Posterior cingulate gyrus (tissue), 11 donors: Measurements from ENCODE around the gene KCNJ18.
"Not testable (repeated sequence)": the region's sequence is repeated elsewhere in the genome, so short reads cannot be mapped to it uniquely, and the experiment has no call there.

Experiments used
- DNase-seq, 10 donors: peaks; one replicate each; pipeline versions ENCODE4 v3.0.0 to v3.0.0-alpha.2; 2020 to 2021; ENCODE audit warnings: mixed read lengths in 3 of 10
- intact Hi-C: fragments of 100-400 bp; cut with DNase I; formaldehyde crosslinking; loops from one replicate; pipeline ENCODE4 v1.15.1; 2023

KCNJ18 gene

DNA sequence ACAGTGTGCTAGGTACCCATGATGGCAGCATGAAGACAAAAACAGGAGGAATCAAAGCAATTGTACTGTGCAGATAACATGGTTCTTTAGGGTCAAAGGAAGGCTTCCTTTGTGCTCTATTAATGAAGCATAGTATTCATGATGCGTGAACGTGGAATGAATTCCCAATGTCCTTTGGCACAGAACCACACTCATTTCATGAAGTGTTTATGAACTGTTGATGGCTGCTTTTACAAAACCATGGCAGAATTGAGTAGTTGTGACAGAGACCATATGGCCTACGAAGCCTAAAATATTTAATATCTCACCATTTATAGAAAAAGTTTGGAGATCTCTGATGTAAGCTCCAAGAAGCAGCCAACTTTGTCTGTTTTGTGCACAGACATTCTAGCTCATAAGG lies 22.4 kb downstream of the KCNJ18 start:
- intact Hi-C loops = not testable (repeated sequence)

DNA sequence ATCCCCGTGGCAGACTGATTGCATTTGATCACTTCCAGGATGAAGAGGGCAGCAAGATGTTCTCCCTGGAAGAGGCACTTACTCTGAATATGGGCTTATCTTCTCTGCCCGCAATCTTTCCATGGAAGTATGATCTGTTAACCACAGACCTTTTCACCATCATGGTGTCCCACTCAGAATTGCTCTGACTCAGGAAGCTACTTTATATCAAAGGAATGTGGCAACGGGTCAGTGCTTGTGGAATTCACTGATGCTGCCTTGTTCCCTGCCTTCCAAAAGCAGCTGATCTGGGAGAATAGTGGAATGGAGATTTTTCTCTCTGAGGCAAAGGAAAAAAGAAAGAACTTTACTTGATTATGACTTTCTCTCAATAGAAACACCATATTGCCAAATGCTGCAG lies 23.6 kb downstream of the KCNJ18 start:
- intact Hi-C loops, DNase-seq: not testable (repeated sequence)

More for the DNA sequence above, 22.4 kb downstream of the KCNJ18 start:
- DNase-seq = not testable (repeated sequence)

- intact Hi-C loops = not testable (repeated sequence)
These were observed 26.6 kb downstream of the KCNJ18 start for GRCh38 chr17:21718971-21719370.

GRCh38 chr17:21719511-21720226 lies 27.3 kb downstream of the KCNJ18 start:
- intact Hi-C loops = not testable (repeated sequence)
- peak in 2 of 10 donors; percentile 55 to 76 for DNase-seq

More at GRCh38 chr17:21718971-21719370, 26.6 kb downstream of the KCNJ18 start:
- peak in 1 of 10 donors; percentile 45 for DNase-seq

- intact Hi-C loops = not testable (repeated sequence)
- peak in 2 of 10 donors; percentile 68 to 76 for DNase-seq
These were observed 28.2 kb downstream of the KCNJ18 start for GRCh38 chr17:21720566-21720965.

DNA sequence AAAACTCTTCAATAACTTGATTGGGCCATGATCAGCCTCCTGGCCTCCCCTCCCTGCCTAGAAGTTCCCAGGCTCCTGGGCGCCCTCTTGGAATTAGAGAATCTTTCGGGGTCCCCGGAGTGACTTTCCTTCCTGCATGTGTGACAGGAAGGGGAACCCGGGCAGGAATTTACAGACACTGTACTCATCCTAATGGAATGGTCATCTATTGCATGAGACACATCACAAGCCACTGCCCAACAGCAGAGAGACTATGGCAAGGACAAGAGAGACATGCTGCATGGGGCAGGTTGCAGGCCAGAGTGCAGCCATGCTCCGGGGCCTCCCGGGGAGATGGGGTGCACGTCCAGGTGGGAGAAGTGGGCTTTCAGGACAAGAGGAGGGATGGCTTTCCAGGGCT lies 29.9 kb downstream of the KCNJ18 start:
- DNase-seq = peak in 2 of 10 donors; percentile 43 to 55
- intact Hi-C loops = not testable (repeated sequence)

DNA sequence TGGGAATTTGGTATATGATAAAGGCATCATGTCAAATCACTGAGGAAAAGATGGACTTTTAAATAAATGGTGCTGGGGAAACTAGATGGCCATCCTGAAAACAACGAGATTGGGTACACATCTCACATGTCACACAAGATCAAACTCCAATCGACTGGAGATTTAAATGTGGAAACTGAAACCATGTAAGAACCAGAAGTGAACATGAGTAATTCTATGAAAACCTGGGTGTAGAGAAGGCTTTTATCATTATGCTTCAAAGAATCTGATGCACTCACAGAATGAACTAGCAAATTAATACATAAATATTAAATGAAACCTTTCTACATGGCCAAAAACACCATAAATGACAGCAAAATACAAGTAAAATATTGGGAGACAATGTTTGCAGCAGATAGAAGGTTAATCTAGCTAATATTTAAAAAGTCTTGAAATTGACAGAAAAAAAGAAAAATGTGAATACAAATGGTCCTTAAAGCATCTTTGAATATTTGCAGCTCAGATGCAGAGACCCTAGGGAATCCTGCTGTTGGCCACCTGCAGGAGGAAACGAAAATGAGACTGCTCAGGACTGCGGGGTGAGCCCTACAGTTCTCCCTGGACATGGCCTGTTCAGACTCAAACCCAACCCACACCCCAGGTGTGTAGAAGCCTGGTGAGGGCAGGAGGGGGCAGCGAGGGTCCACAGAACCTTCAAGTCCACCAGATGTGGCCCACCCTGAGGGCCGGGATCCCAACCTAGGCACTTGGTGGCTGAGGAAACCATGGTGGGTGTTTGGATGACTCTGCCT lies 32.1 kb downstream of the KCNJ18 start:
- DNase-seq = peak in 1 of 10 donors; percentile 42

DNA sequence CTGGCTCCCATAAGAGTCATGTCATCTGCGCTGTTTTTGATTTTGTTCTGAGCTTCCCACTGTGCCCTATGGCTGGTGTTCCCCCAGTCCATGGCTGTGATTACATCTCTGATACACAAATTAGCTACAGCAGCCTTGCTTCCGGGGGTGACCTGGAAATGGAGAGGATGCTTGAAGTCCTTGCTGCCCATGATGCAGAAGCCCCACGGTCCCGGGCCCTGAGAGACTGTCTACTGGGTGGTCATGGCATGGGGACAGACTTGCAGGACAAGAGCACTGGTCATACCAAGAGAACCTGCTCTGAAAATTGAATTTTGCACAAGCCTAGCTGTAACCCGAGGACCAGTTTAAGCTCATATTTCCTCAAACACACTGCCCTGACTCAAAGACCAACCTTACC lies 38.8 kb downstream of the KCNJ18 start:
- intact Hi-C loops = not testable (repeated sequence)
- peak in 2 of 10 donors; percentile 19 to 61 for DNase-seq

More for the DNA sequence above, 32.1 kb downstream of the KCNJ18 start:
- intact Hi-C loops = not testable (repeated sequence)

- intact Hi-C loops = not testable (repeated sequence)
- peak in 2 of 10 donors; percentile 19 to 52 for DNase-seq
These were observed 41.6 kb downstream of the KCNJ18 start for GRCh38 chr17:21733931-21734330.

DNA sequence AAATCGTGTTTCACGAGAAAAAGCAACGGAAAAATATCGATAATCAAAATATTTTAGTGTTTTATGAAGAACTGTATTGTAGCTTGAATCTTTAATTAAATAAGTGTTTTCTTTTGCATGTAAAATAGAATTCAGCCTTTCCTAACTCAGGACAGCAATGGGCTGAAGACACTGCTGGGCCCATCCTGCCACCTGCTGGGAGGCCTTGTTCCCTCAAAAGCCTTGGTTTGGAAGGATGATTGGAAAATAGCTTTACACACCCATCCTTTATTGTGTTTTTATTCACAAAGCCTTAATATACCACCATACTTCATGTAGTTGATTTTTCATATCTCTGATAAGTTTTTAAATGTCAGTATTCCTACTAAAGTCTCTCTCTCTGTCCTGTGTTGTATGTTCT lies 43.5 kb downstream of the KCNJ18 start:
- DNase-seq, intact Hi-C loops: not testable (repeated sequence)

DNA sequence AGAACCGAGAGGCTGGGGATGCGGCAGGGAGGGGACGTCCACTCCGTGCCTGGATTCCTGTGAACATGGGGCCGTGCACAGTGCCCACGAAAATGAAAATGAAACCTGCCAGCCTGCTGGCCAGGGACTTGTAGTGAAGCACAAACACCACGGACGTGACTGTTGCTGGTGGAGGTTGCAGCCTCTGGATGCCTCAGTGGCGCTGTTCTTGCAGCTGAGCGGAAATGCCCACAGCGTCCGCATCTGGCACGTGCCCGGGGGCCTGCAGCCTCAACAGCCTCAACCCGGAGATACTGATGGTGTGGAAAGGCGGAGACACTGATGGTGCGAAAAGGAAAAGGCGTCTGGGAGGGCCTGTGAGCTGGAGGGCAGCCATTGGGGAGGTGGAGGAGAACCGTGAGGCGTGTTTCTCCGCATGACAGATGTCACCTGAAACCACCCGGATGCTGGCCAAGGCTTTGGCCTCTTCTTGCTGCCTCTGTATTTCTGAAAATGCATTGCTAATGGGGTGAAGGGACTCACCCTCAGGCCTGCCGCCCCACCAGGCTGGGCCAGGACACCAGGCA lies 44.8 kb downstream of the KCNJ18 start:
- peak in 2 of 10 donors; percentile 59 to 66 for DNase-seq

DNA sequence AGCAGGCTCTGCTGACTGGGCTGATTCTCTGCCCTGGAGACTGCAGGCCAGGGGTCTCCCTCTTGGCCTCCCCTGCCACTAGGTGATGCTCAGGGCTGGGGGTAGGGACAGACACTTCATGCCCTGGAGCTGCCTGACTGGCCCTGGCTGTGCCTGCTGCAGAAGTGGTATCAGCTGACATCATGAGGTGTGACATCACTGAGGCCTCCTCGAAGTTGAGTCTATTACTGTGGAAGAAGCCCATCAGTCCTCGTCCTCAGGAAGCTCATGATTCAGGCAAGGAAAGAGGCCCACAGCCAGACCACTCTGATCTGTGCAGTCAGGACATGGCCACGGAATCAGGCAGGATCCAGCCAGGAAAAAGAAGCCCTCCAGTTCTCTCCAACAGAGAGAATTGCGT lies 45.9 kb downstream of the KCNJ18 start:
- peak in 2 of 10 donors; percentile 2 to 25 for DNase-seq
- intact Hi-C loops = not testable (repeated sequence)

More for the DNA sequence above, 44.8 kb downstream of the KCNJ18 start:
- intact Hi-C loops = not testable (repeated sequence)

DNA sequence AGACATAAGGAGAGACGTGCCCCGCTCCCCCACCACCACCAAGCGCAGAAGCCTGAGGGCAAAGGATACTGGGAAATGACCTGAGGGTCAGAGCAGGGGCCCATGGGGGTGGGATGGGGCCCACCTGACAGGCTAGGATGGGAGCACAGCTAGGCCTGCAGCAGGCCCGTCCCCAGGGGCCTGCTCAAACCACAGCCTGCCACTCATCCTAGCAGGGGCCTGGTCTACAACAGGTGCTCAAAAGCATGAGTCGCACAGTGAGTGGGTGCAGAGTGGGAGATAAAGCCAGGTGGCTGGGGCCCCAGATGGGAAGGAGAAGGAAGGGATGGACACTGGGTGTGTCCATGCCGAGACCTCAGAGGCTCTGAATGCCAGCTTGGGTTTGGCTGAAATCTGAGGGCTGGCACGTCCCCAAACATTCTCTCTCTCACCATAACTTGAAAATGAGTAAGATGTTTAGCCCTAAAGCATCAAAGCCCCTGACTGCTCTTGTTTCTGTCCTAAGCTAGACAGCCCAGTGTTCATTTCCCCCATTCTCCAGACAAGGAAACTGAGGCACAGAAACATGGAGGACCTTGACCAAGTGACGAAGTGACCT lies 46.7 kb downstream of the KCNJ18 start:
- DNase-seq = peak in 1 of 10 donors; percentile 12
- intact Hi-C loops = not testable (repeated sequence)

DNA sequence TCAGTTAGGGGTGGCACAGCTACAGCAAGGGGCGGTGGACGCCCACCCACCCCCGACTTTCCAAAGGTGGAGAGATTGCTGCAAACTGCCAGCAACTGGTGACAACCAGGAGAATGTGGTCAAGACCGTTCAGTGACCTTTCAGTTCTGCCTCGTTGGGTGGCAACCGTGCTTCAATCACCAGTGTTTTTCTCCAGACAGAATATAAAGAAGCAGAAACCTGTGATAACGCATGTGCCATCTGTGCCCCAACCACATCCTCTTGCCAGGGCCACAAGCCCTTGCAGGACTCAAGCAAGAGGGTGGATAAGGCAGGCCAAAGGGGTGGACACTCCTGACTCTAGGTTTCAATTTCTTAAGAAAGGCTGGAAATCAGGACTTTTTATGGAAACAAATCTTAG lies 47.2 kb downstream of the KCNJ18 start:
- DNase-seq = peak in 1 of 10 donors; percentile 11
- intact Hi-C loops = not testable (repeated sequence)

DNA sequence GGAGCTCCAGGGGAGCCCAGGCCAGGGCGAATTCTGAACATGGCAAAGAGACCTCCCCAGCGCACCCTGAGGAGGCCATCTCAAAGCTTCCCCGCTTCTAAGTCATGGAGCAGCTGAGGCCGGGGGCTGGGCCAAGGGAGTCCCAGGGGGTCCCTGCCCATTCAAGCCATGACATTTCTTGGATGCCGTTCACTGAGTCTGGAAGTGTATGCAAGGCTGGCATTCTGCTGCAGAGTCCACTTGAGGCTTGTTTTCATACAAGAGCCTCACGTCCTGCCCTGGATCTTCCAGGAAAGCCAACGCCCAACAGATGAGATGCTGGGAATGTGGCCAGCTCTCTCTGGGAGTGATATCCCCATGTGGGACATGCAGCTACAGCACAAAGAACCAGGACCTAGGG lies 48.5 kb downstream of the KCNJ18 start:
- DNase-seq = peak in 2 of 10 donors; percentile 70 to 82
- intact Hi-C loops = not testable (repeated sequence)

DNA sequence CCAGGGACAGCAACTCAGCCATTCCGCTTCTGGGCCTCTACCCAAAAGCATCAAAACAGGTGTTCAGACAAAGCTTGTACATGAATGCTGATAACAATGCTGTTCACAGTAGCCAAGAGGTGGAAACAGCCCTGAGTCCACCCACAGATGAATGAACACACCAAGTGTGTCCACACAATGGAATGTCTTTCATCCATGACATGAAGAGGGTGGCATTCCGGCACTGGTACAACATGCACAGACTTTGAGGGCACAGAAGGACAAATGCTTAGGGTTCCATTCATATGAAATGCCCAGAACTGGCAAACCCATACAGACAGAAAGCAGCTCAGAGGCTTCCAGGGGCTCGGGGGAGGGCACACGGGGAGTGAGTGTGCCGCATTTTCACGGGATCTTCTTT lies 49.2 kb downstream of the KCNJ18 start:
- intact Hi-C loops, DNase-seq: not testable (repeated sequence)

DNA sequence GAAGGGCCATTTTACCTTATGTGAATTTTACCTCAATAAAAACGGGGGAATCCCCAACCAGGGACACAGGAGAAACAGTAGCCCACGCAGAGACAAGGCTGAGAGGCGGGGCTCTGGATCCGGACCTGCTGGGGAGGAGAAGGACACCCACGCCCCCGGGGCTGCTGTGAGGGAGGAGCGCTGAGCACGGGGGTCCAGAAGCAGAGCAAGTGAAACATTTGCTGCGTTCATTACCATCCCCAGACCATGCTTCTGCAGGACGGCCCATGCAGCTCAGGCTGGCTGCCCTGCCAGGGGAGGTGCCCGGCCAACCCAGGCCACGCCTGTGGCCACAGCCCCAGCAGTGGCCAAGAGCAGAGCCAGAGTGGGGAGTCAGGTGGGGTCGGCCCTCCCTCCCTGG lies 50.0 kb downstream of the KCNJ18 start:
- intact Hi-C loops = no loop called here
- DNase-seq = peak in 2 of 10 donors; percentile 80 to 81

DNA sequence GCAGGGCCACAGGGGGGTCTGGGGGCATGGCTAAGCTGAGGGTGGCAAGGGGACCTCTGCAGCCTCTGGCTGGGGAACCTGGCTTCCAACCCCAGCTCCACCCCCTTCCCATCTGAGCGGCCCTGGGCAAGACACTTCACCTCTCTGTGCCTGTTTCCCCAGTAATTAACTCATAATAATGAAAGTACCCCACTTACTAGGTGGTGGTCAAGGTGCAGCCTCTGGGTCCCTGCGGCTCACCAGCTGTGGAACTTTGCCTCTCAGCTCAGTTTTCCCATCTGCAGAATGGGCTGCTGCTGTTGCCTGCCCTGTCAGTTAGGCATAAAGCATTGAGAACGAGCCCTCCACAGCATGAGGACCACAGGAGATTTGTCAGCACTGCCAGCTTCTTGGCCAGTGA lies 51.8 kb downstream of the KCNJ18 start:
- DNase-seq = peak in 2 of 10 donors; percentile 42 to 49
- intact Hi-C loops = not testable (repeated sequence)

GRCh38 chr17:21744621-21745020 lies 52.3 kb downstream of the KCNJ18 start:
- intact Hi-C loops = not testable (repeated sequence)

DNA sequence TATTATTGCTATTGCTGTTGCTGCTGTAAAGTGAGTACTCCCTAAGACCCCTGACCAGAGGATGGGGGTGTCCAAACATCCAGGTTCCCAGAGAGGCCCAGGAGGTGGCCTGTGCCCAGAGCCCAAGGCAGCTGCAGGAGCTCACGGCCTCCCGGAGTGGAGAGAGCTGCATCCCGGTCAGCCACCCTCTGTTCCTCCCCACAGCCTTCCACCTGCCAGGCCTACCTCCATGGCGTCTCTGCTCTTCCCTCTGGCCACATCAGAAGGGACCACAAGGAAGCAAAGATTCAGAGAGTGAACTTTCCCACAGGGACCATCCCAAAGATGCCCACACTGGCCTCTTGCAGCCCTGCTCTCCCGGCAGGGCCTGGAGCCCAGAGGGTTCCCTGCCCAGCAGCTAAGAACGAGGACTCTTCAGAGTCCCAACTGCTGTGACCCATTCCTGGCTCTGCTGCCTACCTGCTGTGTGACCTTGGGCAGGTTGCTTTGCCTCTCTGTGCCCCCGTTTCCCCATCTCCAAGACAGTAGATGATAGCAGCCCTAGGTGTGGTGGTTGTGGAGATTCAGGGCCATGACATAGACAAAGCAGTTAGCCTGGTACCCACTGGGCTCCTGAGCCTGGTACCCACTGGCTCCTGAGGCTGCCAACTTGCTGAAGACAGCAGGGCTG lies 53.2 kb downstream of the KCNJ18 start:
- DNase-seq = peak in 3 of 10 donors; percentile 52 to 73 (median 56)

More at GRCh38 chr17:21744621-21745020, 52.3 kb downstream of the KCNJ18 start:
- peak in 2 of 10 donors; percentile 9 to 70 for DNase-seq

More for the DNA sequence above, 53.2 kb downstream of the KCNJ18 start:
- intact Hi-C loops = not testable (repeated sequence)
